ENCODE data around the gene P2RX6. TPM values are rescaled to one million over a fixed set of nuclear protein-coding genes. Genes with fewer than 3 reads are reported as not detected.

The P2RX6 gene
- total and polyA plus RNA-seq, 8 donors = 0.09 to 2.9 (median 0.39) TPM; not detected in 1

- Histone ChIP-seq H3K36me3 (no peaks in the 10 kb centered on the region), H3K27me3 (no peaks in the 10 kb centered on the region), H3K9me3 (no peaks in the 10 kb centered on the region), H3K4me1 (no peaks in the 10 kb centered on the region), H3K27ac (no peak overlapping the region), H3K4me3 (no peak overlapping the region)
- TF ChIP-seq, protein P1, sequence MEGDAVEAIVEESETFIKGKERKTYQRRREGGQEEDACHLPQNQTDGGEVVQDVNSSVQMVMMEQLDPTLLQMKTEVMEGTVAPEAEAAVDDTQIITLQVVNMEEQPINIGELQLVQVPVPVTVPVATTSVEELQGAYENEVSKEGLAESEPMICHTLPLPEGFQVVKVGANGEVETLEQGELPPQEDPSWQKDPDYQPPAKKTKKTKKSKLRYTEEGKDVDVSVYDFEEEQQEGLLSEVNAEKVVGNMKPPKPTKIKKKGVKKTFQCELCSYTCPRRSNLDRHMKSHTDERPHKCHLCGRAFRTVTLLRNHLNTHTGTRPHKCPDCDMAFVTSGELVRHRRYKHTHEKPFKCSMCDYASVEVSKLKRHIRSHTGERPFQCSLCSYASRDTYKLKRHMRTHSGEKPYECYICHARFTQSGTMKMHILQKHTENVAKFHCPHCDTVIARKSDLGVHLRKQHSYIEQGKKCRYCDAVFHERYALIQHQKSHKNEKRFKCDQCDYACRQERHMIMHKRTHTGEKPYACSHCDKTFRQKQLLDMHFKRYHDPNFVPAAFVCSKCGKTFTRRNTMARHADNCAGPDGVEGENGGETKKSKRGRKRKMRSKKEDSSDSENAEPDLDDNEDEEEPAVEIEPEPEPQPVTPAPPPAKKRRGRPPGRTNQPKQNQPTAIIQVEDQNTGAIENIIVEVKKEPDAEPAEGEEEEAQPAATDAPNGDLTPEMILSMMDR (IDR thresholded peaks at IDR 0.05) = no peak
- 72 to 84% methylated on average over 14 to 15 of the region's 15 CpGs for WGBS, 2 donors
- DNase-seq (no peak), FAIRE-seq (no peak), ATAC-seq (no peak)
- intact Hi-C loops (cut with DNase I) = no loop called here
Measured at GRCh38 chr22:21030032-21030431, 15.1 kb downstream of the P2RX6 start.

DNA sequence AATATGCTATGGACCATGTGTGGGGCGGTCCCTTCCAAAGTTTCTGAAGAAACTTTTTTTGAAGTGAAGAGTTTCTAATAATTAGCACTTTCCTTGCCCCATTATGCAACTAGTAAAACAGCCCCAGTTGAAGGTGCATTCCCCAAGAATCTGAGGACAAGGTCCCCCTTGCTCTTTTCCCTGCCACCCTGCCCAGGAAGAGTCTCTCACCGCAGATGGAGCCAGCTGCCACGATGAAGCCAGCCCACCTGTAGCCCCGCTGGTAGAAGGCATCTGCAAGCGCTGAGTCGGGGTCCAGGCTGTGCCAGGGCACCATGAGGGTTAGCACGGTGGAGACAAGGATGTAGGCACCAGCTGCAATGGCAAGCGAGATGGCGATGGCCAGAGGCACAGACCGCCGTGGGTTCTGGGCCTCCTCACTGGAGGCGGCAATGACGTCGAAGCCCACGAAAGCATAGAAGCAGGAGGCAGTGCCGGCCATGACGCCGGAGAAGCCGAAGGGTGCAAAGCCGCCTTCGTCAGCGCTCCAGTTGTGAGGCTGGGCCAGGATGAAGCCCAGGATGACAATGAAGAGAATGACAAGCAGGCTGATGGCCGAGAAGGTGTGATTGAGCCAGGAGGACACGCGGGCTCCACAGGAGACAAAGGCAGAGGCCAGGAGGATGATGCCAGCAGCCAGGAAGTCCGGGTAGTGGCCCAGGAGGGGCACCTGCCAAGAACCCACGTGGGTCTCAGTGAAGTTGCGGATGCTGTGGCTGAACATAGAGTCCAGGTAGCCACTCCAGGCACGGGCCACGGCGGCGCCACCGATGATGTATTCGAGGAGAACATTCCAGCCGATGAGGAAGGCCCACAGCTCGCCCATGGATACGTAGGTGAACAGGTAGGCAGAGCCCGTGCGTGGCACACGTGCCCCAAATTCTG is 15.9 kb downstream of the P2RX6 start:
- TF ChIP-seq, protein P1 (IDR thresholded peaks at IDR 0.05) = no peak
- no peaks in the 10 kb centered on the region for H3K9me3 ChIP-seq
- ATAC-seq (no peak), FAIRE-seq (no peak), DNase-seq (no peak)
- no peak overlapping the region for H3K27ac ChIP-seq
- H3K4me1 ChIP-seq = no peaks in the 10 kb centered on the region
- H3K36me3 ChIP-seq = no peaks in the 10 kb centered on the region
- intact Hi-C loops (cut with DNase I) = no loop called here
- no peak overlapping the region for H3K4me3 ChIP-seq
- no peaks in the 10 kb centered on the region for H3K27me3 ChIP-seq
- 87 to 91% methylated on average over 40 of the region's 40 CpGs for WGBS, 2 donors

GRCh38 chr22:21031545-21032036 is 16.6 kb downstream of the P2RX6 start:
- no peak overlapping the region for H3K27ac ChIP-seq
- intact Hi-C loops (cut with DNase I) = no loop called here
- WGBS, 2 donors = 85 to 91% methylated on average over 18 of the region's 18 CpGs

DNA sequence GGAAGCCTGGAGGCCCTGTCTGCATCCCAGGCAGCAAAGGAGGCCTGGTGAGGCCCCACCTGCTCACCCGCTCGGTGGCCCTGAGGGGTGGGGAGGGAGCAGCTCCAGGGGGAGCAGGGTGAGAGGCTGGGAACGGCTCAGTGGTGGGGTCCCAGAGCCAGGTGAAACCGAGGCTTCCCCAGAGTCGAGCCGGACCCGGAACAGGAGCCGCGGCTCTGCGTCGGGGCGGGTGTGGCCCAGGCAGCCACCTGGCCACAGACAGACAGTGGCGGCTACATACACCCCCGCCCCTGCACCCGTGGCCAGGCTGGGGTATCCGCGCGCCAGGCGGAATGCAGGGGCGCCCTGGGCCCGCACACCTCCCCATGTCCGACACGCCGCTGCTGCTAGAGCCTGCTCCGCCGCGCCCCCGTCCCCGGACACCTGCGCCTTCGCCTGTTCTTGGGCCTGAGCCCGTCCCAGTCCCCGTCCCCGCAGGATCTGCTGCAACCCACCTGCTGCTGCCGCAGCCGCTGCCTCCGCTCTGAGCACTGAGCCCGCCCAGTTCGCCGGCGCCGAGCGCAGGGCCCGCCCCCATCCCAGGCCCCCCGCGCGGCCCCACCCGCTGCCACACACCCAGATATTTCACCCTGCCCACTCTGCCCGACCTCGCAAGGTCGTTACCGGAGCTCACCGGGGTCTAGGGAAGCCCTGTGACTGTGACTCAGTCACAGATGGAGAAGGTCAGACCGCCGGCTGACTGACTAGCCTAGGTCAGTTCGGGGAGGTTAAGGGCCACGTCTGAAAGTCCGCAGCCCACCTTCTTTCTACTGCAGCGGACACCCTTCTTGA is 17.3 kb downstream of the P2RX6 start, which contains the start of gene SLC7A4:
Gene SLC7A4 (minus strand): TSS at position 525 of the 831 bp plus-strand sequence. CDS start 749 bp downstream, outside the sequence.
- H3K27me3 ChIP-seq = no peaks in the 10 kb centered on the region
- no peaks in the 10 kb centered on the region for H3K36me3 ChIP-seq
- intact Hi-C loops (cut with DNase I) = no loop called here
- 10 to 13% methylated on average over 37 to 59 of the region's 59 CpGs for WGBS, 2 donors
- peak within 1 kb of the TSS in 3 of 4 donors; percentile 3 to 40 (median 10) for H3K4me3 ChIP-seq
- ATAC-seq = peak; percentile 40 to 73 (median 63)
- TF ChIP-seq, protein P1 (IDR thresholded peaks at IDR 0.05) = no peak
- DNase-seq = peak in 1 of 6 donors; percentile 66
- no peaks in the 10 kb centered on the region for H3K4me1 ChIP-seq
- no peak for FAIRE-seq
- H3K9me3 ChIP-seq = no peaks in the 10 kb centered on the region
- no peak within 1 kb of the TSS for H3K27ac ChIP-seq

More at GRCh38 chr22:21031545-21032036, 16.6 kb downstream of the P2RX6 start:
- ATAC-seq = no peak
- no peaks in the 10 kb centered on the region for H3K36me3 ChIP-seq
- TF ChIP-seq, protein P1 (IDR thresholded peaks at IDR 0.05) = no peak
- peak overlapping the region in 1 of 4 donors; percentile 40 for H3K4me3 ChIP-seq
- H3K4me1 ChIP-seq = no peaks in the 10 kb centered on the region
- FAIRE-seq = no peak
- no peak for DNase-seq
- H3K9me3 ChIP-seq = no peaks in the 10 kb centered on the region
- H3K27me3 ChIP-seq = no peaks in the 10 kb centered on the region
